KMS-11 (cell line): ENCODE measurements around the gene MAP1LC3B.

Experiments used
- H2AFZ ChIP-seq: fragments of 200-600 bp; sonication (generic); 2 replicates; pipeline ENCODE4 v1.6.1; 2016; ENCODE audit warnings: antibody characterized with exemption, mixed run types, low read depth
- H3K27ac ChIP-seq: fragments of 200-600 bp; sonication (generic); 2 replicates; pipeline ENCODE4 v1.6.1; 2016; ENCODE audit warnings: mild to moderate bottlenecking, mixed run types
- H3K27me3 ChIP-seq: fragments of 200-600 bp; sonication (generic); 2 replicates; pipeline ENCODE4 v1.6.1; 2017; ENCODE audit warnings: mild to moderate bottlenecking, low read depth, mixed run types, moderate library complexity; ENCODE audit not compliant: insufficient read depth
- H3K36me3 ChIP-seq: fragments of 200-600 bp; sonication (generic); 2 replicates; pipeline ENCODE4 v1.6.1; 2017; ENCODE audit warnings: mild to moderate bottlenecking, mixed run types; ENCODE audit not compliant: insufficient read depth
- H3K4me1 ChIP-seq: fragments of 200-600 bp; sonication (generic); 2 replicates; pipeline ENCODE4 v1.6.1; 2016; ENCODE audit warnings: mild to moderate bottlenecking, low read depth, mixed run types; ENCODE audit not compliant: poor library complexity, severe bottlenecking
- H3K4me2 ChIP-seq: fragments of 200-600 bp; sonication (generic); 2 replicates; pipeline ENCODE4 v1.7.0; 2016; ENCODE audit warnings: mild to moderate bottlenecking, mixed run types
- H3K4me3 ChIP-seq: fragments of 200-600 bp; sonication (generic); IDR thresholded peaks from 2 replicates; pipeline ENCODE4 v1.6.1; 2017; ENCODE audit warnings: low read depth, low read length, mixed read lengths; ENCODE audit not compliant: insufficient read depth
- H3K79me2 ChIP-seq: fragments of 200-600 bp; sonication (generic); 2 replicates; pipeline ENCODE4 v1.6.1; 2016; ENCODE audit warnings: low read depth, mixed run types; ENCODE audit not compliant: insufficient read depth
- H3K9ac ChIP-seq: fragments of 200-600 bp; sonication (generic); 2 replicates; pipeline ENCODE4 v1.6.1; 2016; ENCODE audit warnings: mild to moderate bottlenecking, mixed run types
- H4K20me1 ChIP-seq: fragments of 200-600 bp; sonication (generic); 2 replicates; pipeline ENCODE4 v1.6.1; 2016; ENCODE audit warnings: mild to moderate bottlenecking, mixed run types; ENCODE audit not compliant: insufficient read depth
- TF ChIP-seq, protein P1 (sequence below): fragments of 200-600 bp; sonication (generic); conservative IDR thresholded peaks from 2 replicates; pipeline ENCODE4 v1.6.1; 2017; ENCODE audit warnings: low read depth, mild to moderate bottlenecking, antibody characterized with exemption, low read length, moderate library complexity, mixed read lengths

Gene MAP1LC3B

DNA sequence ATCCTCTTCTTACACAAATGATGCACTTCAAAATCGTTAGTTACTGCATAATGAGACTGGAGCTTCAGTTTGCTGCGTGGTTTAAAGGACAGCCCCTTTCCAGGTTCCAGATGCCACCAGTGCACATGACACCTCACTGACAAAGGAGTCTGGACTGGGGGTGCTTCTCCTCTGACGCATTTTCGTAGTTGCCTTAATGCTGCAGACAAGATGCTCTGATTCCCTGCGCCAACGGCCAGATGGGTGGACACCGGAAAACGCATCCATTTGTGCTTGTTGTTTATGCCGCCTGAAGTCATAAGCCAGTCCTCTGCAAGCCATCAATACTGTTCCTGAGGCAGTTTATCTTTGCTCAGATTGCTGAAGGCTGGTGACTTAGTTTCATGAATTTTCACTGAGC is 24.6 kb upstream of the MAP1LC3B start:
- Histone ChIP-seq H3K4me2 (no peak overlapping the region), H3K79me2 (peaks cover 79% of the 10 kb centered on the region), H3K4me1 (no peaks in the 10 kb centered on the region), H3K27ac (no peak overlapping the region), H3K9ac (no peak overlapping the region), H3K4me3 (no peak overlapping the region), H3K27me3 (no peaks in the 10 kb centered on the region), H3K36me3 (no peaks in the 10 kb centered on the region; the same call in 1 of the 2 replicates), H4K20me1 (no peaks in the 10 kb centered on the region), H2AFZ (no peak overlapping the region)
- TF ChIP-seq, protein P1, sequence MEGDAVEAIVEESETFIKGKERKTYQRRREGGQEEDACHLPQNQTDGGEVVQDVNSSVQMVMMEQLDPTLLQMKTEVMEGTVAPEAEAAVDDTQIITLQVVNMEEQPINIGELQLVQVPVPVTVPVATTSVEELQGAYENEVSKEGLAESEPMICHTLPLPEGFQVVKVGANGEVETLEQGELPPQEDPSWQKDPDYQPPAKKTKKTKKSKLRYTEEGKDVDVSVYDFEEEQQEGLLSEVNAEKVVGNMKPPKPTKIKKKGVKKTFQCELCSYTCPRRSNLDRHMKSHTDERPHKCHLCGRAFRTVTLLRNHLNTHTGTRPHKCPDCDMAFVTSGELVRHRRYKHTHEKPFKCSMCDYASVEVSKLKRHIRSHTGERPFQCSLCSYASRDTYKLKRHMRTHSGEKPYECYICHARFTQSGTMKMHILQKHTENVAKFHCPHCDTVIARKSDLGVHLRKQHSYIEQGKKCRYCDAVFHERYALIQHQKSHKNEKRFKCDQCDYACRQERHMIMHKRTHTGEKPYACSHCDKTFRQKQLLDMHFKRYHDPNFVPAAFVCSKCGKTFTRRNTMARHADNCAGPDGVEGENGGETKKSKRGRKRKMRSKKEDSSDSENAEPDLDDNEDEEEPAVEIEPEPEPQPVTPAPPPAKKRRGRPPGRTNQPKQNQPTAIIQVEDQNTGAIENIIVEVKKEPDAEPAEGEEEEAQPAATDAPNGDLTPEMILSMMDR = no peak

DNA sequence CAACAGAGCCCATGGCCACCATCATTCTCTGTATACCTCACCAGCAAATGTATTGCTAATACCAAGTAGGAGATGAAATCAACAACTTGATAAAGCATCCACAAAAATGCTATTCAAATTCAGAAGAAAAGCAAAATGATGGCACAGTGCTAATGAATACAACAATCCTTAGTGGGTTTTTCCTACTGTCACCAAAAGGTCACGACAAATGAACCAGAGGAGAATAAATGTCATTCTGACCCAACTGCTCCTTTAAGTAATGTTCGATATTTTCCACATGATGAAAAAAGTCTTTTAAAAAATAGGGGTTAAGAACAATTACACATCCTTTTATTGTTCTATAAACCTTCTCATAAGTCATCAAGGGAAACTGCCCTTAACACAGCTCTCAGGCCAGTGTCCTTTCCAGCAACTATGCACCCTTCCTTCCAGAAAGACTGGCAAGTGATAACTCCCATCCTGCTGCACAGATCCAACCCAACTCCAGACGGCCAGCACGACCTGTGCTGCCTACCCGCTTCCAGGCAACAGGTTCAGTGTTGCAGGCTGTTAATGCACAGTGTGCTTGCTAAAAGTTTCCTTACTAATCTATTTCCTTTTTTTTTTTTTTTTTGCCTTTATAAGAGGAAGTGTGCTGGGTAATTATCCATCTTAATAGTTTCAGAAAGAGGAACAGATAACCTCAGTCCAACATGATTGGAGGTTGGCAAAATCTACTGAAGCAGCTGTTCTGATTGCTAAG is 23.9 kb upstream of the MAP1LC3B start:
- H3K4me2 ChIP-seq = no peak overlapping the region
- H3K27ac ChIP-seq = no peak overlapping the region
- H3K79me2 ChIP-seq = peaks cover 83% of the 10 kb centered on the region
- no peaks in the 10 kb centered on the region for H3K36me3 ChIP-seq
- no peaks in the 10 kb centered on the region for H3K4me1 ChIP-seq
- H2AFZ ChIP-seq = no peak overlapping the region
- no peaks in the 10 kb centered on the region for H4K20me1 ChIP-seq
- H3K27me3 ChIP-seq = no peaks in the 10 kb centered on the region
- H3K9ac ChIP-seq = no peak overlapping the region
- no peak overlapping the region for H3K4me3 ChIP-seq
- TF ChIP-seq, protein P1 = no peak

DNA sequence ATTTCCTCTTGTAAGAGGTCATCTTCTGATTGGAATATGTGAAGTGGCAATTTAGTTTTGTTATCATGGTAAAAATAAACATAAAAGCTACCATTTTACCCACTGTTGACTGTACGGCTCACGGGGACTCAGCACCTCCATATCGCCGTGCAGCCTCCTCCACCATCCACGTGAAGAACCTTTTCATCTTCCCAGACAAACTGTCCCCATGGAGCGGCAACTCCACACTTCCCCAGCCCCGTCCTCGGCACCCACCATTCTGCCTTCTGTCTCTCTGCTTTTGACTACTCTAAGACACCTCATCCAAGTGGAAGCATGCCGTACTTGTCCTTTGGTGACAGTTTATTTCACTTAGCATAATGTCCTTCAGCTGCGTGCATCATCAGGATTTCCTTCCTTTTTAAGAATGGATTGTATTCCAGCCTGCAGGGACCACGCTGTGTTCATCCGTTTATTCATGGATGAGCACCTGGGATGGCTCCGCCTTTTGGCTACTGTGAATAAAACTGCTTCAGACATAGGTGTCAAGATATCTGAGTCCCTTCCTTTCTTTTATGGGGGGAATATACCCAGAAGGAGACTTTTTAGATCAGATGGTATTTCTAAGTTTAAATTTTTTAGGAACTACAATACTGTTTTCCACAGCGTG is 22.9 kb upstream of the MAP1LC3B start:
- Histone ChIP-seq H3K4me3 (no peak overlapping the region), H3K4me1 (no peaks in the 10 kb centered on the region), H3K4me2 (no peak overlapping the region), H3K9ac (no peak overlapping the region), H2AFZ (no peak overlapping the region), H3K79me2 (peaks cover 90% of the 10 kb centered on the region), H3K27me3 (no peaks in the 10 kb centered on the region), H3K36me3 (no peaks in the 10 kb centered on the region), H3K27ac (no peak overlapping the region), H4K20me1 (no peaks in the 10 kb centered on the region)
- TF ChIP-seq, protein P1 = no peak

DNA sequence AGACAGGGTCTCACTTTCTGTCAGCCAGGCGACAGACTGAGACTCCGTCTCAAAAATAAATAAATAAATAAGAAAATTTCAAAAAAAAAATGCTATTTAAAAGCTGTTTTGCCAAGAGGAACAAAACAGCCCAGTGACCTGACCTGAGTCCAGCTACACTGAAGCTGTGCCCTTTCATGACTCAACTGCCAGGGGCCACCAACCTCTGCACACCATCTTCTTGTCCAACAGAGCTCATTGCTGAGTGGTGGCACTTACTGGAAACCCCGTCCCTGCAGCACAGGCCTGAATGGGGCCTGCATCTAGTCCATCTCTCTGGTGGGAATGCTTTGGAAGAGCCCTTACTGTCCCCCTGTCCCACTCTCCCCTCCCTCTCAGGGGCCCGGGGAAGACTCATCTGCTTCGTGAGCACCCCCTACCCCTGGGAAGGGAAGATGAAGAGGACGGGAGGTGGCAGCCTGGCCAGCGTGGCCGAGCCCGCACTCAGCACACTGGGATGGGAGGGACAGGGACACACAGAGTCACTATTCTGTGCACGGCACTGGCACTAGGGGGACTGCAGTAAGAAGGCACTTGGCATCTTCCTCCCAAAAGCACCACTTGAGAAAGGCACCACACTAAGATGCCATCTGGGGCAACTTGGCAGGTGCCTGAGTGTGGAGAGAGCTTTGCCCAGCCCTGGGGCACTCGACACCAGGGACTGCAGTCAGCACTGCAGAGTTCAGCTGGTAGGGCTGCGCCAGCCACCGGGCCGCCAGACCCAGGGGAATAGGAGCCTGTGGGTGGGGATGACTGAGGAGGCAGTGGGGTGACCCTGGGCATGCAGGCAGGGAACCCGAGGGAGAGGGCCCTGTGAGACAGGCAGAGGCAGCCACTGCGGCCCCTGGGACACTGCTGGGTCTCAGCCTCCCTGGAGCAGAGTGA is 22.1 kb upstream of the MAP1LC3B start:
- Histone ChIP-seq H4K20me1 (no peaks in the 10 kb centered on the region), H3K79me2 (peaks cover 94% of the 10 kb centered on the region), H3K27me3 (no peaks in the 10 kb centered on the region), H2AFZ (no peak overlapping the region), H3K9ac (no peak overlapping the region), H3K4me3 (no peak overlapping the region), H3K4me1 (no peaks in the 10 kb centered on the region), H3K27ac (no peak overlapping the region), H3K36me3 (no peaks in the 10 kb centered on the region), H3K4me2 (no peak overlapping the region)
- TF ChIP-seq, protein P1 = no peak
